Measurements from ENCODE around the gene MYL10. TPM values are rescaled to one million over a fixed set of nuclear protein-coding genes. Genes with fewer than 3 reads are reported as not detected.

The MYL10 gene
- total RNA-seq, 2 donors from 2014 or later: not detected

- no peak for ATAC-seq
- intact Hi-C loops (cut with DNase I): no loop called here
- no peaks in the 10 kb centered on the region for H3K36me3 ChIP-seq (replicated peaks in 1 of 2; ENCODE audit: insufficient read depth in 1 of 2, low read depth in 2 of 2)
- no peak overlapping the region for H3K27ac ChIP-seq
- no peak for DNase-seq
- no peak overlapping the region for H3K4me3 ChIP-seq
- 87 to 90% methylated on average over 13 to 15 of the region's 15 CpGs for WGBS, 2 donors
- no peaks in the 10 kb centered on the region for H3K27me3 ChIP-seq
- no peak for TF ChIP-seq CTCF (IDR thresholded peaks at IDR 0.05)
- no peaks in the 10 kb centered on the region for H3K4me1 ChIP-seq
- no peaks in the 10 kb centered on the region for H3K9me3 ChIP-seq
Observed at GRCh38 chr7:101622609-101623173, 6.4 kb downstream of the MYL10 start.

GRCh38 chr7:101620991-101621390 is 8.1 kb downstream of the MYL10 start:
- Histone ChIP-seq H3K9me3 (no peaks in the 10 kb centered on the region), H3K4me1 (no peaks in the 10 kb centered on the region), H3K27ac (no peak overlapping the region), H3K36me3 (replicated peaks in 1 of 2; ENCODE audit: insufficient read depth in 1 of 2, low read depth in 2 of 2) (no peaks in the 10 kb centered on the region), H3K4me3 (no peak overlapping the region), H3K27me3 (no peaks in the 10 kb centered on the region)
- 82 to 84% methylated on average over 6 to 9 of the region's 10 CpGs for WGBS, 2 donors
- intact Hi-C loops (cut with DNase I): no loop called here
- no peak for ATAC-seq
- DNase-seq: no peak
- TF ChIP-seq CTCF (IDR thresholded peaks at IDR 0.05): no peak
- no peak for TF ChIP-seq POLR2A (IDR thresholded peaks at IDR 0.05)

- no peak for TF ChIP-seq CTCF (IDR thresholded peaks at IDR 0.05)
- no peak for TF ChIP-seq POLR2A (IDR thresholded peaks at IDR 0.05)
Observed at GRCh38 chr7:101620395-101620794, 8.7 kb downstream of the MYL10 start.

GRCh38 chr7:101618916-101619315 is 10.2 kb downstream of the MYL10 start:
- no peaks in the 10 kb centered on the region for H3K27me3 ChIP-seq
- intact Hi-C loops (cut with DNase I): no loop called here
- H3K36me3 ChIP-seq (replicated peaks in 1 of 2; ENCODE audit: insufficient read depth in 1 of 2, low read depth in 2 of 2): no peaks in the 10 kb centered on the region
- no peak overlapping the region for H3K4me3 ChIP-seq
- ATAC-seq (no peak), DNase-seq (no peak)
- 64 to 81% methylated on average over 3 to 8 of the region's 8 CpGs for whole genome bisulfite sequencing, 2 donors
- no peaks in the 10 kb centered on the region for H3K9me3 ChIP-seq
- no peak for TF ChIP-seq CTCF (IDR thresholded peaks at IDR 0.05)
- no peaks in the 10 kb centered on the region for H3K4me1 ChIP-seq
- H3K27ac ChIP-seq: no peak overlapping the region

More at GRCh38 chr7:101620395-101620794, 8.7 kb downstream of the MYL10 start:
- DNase-seq (no peak), ATAC-seq (no peak)
- 88 to 98% methylated on average over 4 of the region's 4 CpGs for WGBS, 2 donors
- no peaks in the 10 kb centered on the region for H3K27me3 ChIP-seq
- no peak overlapping the region for H3K4me3 ChIP-seq
- H3K4me1 ChIP-seq: no peaks in the 10 kb centered on the region
- no peak overlapping the region for H3K27ac ChIP-seq
- H3K36me3 ChIP-seq (replicated peaks in 1 of 2; ENCODE audit: insufficient read depth in 1 of 2, low read depth in 2 of 2): no peaks in the 10 kb centered on the region
- intact Hi-C loops (cut with DNase I): no loop called here
- H3K9me3 ChIP-seq: no peaks in the 10 kb centered on the region

GRCh38 chr7:101618207-101618839 is 10.8 kb downstream of the MYL10 start:
- no peak for ATAC-seq
- no peak overlapping the region for H3K4me3 ChIP-seq
- intact Hi-C loops (cut with DNase I): no loop called here
- WGBS, 2 donors: 76 to 78% methylated on average over 11 to 20 of the region's 20 CpGs
- no peaks in the 10 kb centered on the region for H3K27me3 ChIP-seq
- no peak overlapping the region for H3K27ac ChIP-seq
- DNase-seq: no peak
- H3K36me3 ChIP-seq (replicated peaks in 1 of 2; ENCODE audit: insufficient read depth in 1 of 2, low read depth in 2 of 2): no peaks in the 10 kb centered on the region
- H3K9me3 ChIP-seq: no peaks in the 10 kb centered on the region
- no peak for TF ChIP-seq CTCF (IDR thresholded peaks at IDR 0.05)
- TF ChIP-seq POLR2A (IDR thresholded peaks at IDR 0.05): no peak
- H3K4me1 ChIP-seq: no peaks in the 10 kb centered on the region

All from body of pancreas (tissue), 4 donors.